Esophagus squamous epithelium (tissue), 4 donors: Measurements from ENCODE around the gene SLC24A4.

ENCODE experiments used
- POLR2A ChIP-seq, 4 donors: fragments of 450-650 bp; IDR thresholded peaks; one replicate each; pipeline ENCODE4 v1.6.1; 2017; ENCODE audit warnings: antibody characterized with exemption in 4 of 4, mild to moderate bottlenecking in 4 of 4, moderate library complexity in 3 of 4
- TF ChIP-seq, protein P1 (sequence below), 6 experiments: fragments of 450-650 bp in 4 of 6; fragments of 200-600 bp in 2 of 6; sonication (generic) in 2 of 6; IDR thresholded peaks; one replicate each; pipeline ENCODE4 v1.5.1; 2016 to 2019; ENCODE audit warnings: antibody characterized with exemption in 6 of 6, mild to moderate bottlenecking in 4 of 6, moderate library complexity in 4 of 6

DNA sequence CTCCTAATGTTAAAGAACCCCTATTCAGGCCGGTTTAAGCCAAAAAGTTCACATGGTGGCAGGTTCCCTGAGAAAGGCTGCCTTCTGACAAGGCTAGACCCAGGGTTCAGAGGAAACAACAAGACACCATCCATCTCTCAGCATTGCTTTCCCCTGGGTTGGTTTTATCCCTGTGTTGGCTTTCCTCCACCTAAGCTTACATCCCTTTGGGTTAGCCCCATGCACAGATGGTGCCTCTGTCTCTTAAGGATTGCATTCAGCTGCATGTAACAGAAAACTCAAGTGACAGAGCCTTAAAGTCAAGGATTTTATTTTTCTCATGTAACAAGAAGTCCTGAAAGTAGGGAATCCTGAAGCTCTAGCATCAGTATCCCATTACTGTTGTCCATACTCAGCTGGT, 147.8 kb downstream of the SLC24A4 start:
- TF ChIP-seq, protein P1, sequence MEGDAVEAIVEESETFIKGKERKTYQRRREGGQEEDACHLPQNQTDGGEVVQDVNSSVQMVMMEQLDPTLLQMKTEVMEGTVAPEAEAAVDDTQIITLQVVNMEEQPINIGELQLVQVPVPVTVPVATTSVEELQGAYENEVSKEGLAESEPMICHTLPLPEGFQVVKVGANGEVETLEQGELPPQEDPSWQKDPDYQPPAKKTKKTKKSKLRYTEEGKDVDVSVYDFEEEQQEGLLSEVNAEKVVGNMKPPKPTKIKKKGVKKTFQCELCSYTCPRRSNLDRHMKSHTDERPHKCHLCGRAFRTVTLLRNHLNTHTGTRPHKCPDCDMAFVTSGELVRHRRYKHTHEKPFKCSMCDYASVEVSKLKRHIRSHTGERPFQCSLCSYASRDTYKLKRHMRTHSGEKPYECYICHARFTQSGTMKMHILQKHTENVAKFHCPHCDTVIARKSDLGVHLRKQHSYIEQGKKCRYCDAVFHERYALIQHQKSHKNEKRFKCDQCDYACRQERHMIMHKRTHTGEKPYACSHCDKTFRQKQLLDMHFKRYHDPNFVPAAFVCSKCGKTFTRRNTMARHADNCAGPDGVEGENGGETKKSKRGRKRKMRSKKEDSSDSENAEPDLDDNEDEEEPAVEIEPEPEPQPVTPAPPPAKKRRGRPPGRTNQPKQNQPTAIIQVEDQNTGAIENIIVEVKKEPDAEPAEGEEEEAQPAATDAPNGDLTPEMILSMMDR (IDR thresholded peaks at IDR 0.05), result no peak
- TF ChIP-seq POLR2A (IDR thresholded peaks at IDR 0.05), result no peak
